SK-MEL-5 (cell line): ENCODE data around the gene TET1. TPM values are rescaled to one million over a fixed set of nuclear protein-coding genes. Genes with fewer than 3 reads are reported as not detected.
"Not testable (repeated sequence)": the region's sequence is repeated elsewhere in the genome, so short reads cannot be mapped to it uniquely, and the experiment has no call there.

ENCODE experiments used
- DNase-seq: peaks from one replicate; pipeline ENCODE4 v3.0.0-alpha.2; 2016; ENCODE audit warnings: low read depth, low spot score
- in situ Hi-C: cut with HindIII; loops from 2 replicates; pipeline ENCODE4 v1.10.0; 2016; ENCODE audit warnings: low sequenced_read_pairs, high pct_unique_total_duplicates, low pct_unique_long_range_greater_than_20kb
- total RNA-seq: library from RNA; depleted of rRNA; stranded (reverse); fragments of >200 nt; shearing (Covaris generic); gene quantifications from 2 replicates; pipeline ENCODE4 v1.2.3, GENCODE V29; 2014

The TET1 gene
- total RNA-seq, 1 experiment from 2014 or later, result 2.9 TPM

DNA sequence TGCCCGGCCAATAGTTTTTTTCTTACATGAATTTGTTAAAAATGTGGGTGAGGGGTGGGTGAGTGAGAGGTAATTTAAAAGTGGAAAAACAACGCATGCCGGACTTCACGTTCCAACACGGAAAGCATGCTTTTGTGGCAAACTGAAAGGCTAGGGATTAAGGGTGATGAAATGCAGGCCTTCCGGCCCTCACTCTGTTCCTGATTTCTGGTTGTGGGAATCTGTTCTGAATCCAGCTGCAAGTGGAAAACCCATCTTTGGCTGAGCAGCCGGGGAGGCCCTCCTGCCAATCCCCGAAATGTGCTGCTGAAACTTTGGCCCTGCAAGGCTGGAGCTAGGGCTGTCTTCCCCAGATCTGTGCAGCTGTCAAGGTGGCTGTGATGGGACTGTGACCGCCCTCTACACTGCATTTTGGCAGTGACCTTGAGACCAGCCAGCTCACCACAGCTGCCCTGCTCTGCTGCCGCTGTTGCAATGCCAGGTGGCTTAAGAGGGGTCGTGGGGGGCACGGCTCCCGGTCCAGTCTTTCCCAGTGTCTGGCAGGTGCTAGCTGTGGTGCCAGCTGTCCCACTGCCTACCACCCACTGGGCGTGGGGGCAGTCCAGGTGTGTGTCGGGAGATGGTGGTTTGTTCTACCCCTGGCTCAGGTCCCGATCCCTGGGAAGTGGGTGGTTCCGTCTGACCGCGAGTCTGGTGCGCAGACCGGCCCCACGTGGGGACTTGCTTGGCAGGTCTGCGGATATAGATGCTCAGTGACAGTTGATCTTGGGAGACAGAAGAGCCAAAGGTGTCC lies 39.0 kb downstream of the TET1 start:
- no peak for DNase-seq
- in situ Hi-C loops, result no loop called here

DNA sequence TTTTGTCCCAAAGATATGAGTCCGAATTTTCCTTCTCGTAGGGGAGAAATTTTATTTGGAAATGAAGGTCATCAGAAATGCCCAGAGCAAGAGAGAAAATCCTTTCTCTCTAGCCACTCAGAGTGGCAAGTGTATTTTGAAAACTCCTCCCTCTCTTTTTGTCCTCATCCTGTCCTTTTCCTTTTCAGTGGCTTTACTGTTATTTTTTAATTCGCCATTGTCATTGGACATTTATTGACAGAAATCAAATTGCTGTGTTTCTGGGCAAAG lies 39.6 kb downstream of the TET1 start:
- in situ Hi-C loops, result no loop called here
- no peak for DNase-seq

DNA sequence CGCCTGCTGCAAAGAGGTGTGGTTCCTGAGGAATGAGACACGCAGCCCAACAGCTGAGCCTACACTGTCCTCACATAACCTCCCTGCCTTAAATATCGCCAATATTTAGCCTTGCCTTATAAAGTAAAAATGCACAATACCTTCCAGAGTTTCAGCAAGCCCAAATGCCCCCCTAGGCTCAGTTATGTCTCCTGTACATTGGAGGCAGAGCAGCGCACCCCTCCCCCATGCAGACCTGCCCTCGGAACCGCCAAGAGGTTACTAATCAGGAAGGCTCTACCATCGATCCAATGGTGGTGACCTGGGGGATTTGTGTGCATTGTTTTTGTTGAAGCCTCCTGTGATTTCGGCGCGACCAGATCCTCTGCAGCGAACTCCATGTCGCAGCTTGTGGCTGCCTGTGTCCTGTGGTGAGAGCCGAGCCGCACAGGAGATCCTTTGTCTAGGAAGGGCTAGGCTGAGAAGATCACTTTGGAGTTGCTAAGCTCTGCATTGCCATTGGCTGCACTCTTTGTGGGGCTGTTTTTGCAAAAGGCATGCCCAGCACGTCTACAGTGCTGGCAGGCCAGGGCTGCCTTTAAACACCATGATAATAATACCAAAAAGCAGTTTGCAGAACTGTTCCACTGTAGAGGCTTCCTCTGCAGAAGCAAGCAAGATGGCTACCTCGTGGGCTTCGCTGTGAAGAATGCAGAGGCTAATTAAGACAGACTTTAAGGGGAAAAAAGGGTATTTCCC lies 40.1 kb downstream of the TET1 start:
- in situ Hi-C loops, result no loop called here
- peak; percentile 95 for DNase-seq

DNA sequence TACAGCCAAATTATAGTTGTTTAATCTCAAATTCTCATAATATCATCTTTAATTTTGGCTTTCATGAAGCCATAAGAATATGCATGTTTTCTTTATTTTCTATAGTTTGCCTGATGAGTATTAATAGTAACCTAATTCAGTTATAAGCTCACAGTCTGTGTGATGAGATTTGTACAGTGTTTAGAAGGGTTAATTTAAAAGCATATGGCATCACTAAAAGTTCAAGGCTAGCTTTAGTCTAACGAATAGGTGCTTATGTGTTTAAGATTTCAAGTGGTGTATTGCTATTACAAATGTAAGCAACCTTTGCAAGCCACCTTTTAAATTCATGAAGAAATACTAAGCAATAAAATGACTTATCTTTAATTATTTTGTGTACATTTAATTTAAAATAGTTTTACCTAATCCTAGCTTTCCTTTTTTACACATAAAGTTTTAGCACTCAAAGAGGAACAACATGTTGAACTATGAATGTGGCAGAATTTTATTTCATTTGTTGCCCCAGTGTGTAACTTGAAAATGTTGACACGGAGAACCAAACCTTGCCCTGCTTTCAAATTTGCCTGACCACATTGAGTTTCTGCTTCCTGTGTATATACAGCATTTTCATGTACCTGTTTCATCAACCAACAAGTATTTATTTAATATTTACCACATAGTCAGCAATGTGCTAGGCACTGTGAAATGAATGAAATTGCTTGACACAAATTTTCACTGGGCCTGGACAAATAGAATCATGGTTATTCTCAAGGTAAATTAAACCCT lies 41.5 kb downstream of the TET1 start:
- DNase-seq, result no peak
- in situ Hi-C loops, result no loop called here

DNA sequence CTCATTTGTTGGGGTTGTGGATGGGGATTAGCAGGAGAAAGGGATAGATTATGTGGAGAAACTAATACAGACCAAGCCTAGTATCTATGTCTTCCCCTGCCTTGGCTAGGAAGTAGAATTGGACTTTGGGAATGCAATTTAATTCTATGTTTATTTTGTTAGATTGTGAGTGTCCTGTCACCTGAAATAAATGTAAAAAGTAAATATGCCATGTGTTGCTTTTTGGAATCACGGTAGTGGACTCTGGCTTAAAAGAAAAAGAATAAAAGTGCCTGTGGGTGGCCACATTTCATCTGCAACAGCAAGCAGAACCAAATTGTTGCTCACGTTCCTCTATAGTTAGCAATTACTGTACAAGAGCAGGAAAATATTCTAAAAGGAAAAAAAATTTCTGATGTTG lies 42.3 kb downstream of the TET1 start:
- in situ Hi-C loops, result no loop called here

DNA sequence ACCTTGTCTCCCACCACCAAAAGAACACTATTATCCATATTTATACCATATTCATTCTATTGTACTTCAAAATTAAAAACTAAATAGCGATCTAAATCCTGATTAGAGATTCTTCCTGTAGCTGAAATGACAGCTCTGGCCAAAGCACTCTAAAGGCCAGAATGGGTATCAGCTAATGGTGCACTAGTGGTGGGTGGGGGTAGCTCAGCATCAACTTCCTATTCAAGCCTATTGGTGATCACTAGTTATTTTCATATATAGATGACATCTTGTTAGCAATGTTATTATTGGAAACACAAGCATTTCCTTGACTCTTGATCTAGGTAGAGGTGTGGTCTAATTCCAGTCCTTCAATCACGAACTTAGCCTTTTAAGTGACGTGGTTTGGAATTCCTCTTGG lies 43.6 kb downstream of the TET1 start:
- DNase-seq, result no peak
- in situ Hi-C loops, result no loop called here

More for the DNA sequence above, 42.3 kb downstream of the TET1 start:
- DNase-seq, result no peak

DNA sequence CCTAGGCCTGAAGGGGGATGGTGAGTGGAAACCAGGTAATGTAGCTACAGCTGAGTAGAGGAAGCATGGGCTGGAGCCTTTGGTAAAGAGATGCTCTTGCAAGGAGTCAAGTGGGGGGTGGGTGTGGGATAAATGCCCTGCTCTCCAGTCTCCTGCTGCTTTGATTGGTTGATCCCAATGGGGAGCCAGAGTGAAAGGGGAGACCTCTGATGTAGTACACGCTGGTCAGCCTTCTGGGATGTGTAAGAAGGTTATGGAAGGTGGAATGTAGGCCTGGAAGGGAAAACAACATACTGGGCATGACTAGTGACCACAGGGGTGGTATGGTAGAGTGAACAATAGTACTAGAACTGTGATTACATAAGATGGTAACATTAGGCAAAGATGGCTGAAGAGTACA lies 44.3 kb downstream of the TET1 start:
- in situ Hi-C loops, result no loop called here

DNA sequence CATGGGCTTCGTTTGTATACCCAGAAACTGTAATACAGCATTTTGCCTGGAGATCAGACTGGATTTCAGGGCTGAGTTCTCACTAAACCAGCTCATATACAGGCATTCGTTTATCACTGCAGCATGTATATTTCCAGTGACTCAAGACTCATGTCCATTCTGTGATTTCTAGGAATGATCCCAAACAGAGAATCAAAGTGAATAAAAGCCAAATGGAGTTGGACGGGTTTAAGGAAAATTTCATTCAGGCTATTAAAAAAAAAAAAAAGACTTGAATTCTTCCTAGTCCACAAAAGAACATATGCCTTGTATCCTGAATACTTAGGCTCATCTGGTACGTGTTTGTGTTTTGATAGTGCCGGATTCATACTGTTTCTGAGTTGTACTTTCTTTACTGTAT lies 46.8 kb downstream of the TET1 start:
- no peak for DNase-seq

More for the DNA sequence above, 44.3 kb downstream of the TET1 start:
- DNase-seq, result no peak

DNA sequence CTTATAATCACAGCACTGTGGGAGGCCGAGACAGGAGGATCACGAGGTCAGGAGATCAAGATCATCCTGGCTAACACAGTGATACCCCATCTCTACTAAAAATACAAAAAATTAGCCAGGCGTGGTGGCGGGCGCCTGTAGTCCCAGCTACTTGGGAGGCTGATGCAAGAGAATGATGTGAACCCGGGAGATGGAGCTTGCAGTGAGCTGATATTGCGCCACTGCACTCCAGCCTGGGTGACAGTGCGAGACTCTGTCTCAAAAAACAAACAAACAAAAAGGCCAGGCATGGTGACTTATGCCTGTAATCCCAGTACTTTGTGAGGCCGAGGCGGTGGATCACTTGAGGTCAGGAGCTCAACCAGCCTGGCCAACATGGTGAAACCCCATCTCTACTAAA lies 49.9 kb downstream of the TET1 start:
- DNase-seq, in situ Hi-C loops: not testable (repeated sequence)

More for the DNA sequence above, 46.8 kb downstream of the TET1 start:
- in situ Hi-C loops, result no loop called here

DNA sequence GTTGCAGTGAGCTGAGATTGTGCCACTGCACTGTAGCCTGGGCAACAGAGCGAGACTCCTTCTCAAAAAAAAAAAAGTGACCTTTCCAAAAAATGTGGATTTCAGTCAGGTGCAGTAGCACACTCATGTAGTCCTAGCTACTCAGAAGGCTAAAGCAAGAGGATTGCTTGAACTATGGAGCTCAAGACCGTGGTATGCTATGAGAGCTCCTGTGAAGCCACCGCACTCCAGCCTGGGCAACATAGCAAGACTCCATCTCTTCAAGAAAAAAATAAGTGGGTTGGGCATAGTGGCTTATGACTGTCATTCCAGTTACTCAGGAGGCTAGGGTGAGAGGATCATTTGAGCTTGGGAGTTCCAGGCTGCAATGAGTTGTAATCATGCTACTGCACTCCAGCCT lies 51.1 kb downstream of the TET1 start:
- in situ Hi-C loops, result no loop called here
- DNase-seq, result no peak

DNA sequence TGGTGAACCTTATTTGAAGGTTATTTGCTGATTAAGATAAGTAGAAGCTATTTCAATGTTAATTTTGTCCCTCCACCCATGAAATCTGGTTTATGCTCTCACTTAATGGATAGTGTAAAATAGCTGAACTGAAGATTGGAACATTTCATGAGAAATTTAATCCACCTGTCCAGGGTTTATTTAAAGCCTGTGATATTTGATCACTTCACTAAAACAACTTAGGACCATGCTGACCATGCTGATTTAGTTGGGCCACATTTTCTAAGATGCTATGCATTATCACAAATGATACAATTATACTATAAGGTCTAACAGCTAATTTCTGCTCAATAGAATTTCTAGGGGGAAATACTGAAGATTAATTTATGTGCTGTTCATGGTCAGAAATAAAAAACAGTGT lies 53.8 kb downstream of the TET1 start:
- in situ Hi-C loops, DNase-seq: not testable (repeated sequence)

DNA sequence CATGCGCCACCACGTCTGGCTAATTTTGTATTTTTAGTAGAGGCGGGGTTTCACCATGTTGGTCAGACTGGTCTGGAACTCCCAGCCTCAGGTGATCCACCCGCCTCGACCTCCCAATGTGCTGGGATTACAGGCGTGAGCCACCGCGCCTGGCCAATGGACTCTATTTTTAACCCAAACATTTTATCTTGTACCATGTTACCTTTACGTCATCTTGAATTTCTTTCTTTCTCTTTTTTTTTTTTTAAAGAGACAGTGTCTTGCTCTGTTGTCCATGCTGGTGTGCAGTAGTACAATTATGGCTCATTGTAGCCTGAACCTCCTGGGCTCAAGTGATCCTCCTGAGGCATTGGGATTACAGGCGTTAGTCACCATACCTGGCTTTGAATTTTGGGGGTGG lies 57.6 kb downstream of the TET1 start:
- in situ Hi-C loops, DNase-seq: not testable (repeated sequence)

DNA sequence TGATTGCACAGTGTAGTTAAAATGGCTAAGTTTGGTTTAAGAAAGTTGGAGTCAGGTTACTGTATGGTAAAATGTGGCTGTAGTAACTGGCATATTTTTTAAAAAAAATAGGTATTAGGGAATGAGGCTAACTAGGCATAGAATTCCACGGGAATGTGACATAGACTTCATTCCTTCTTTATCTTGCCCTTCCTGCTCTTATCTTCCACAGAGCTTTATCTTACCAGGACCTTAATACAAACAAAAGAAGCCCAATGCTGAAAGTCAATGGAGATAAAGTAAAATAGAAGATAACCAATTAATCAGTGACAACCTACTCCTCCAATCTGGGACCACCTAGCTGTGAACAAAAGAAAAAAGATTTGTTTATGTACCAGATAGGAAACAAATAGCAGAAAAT lies 58.1 kb downstream of the TET1 start:
- no peak for DNase-seq
- in situ Hi-C loops, result no loop called here

DNA sequence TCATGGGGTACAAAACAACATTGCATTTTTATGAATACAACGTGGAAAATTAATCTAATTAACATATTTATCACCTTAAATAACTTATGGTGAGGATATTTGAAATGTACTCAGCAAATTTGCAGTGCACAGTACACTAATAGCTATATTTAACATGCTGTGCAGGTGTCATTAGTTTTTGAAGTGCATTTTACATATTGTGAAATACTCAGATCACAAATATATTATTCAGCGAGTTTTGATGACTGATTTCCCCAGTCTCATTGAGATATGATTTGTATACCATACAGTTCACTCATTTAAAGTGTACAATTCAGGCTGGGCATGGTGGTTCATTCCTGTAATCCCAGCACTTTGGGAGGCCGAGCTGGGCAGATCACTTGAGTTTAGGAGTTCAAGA lies 59.5 kb downstream of the TET1 start:
- DNase-seq, result no peak
- in situ Hi-C loops, result no loop called here

DNA sequence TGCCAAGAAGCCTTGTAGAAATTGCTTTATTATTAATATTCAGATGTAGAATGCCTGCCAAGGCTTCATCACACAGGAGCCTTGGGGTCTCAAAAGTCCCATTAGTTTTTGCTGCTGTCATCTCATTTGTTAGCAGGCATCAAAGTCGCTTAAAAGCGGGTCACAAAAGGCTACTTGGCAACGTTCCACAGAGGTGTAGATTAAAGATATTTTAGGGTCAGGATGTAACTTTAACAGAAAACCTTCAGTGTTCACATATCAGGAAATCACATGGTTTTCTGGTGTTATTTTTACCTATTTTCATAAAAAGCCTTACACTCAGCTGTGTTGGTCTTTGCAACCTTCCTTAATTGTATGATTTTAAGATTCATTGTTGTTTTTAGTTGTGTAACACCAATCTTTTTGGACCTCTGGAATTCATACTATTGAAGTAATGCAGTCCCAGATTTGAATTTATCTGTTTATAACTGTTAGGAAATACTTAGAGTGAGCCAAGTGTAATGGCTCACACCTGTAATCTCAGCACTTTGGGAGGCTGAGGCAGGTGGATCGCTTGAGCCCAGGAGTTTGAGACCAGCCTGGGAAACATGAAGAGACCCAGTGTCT lies 65.3 kb downstream of the TET1 start:
- no peak for DNase-seq
- in situ Hi-C loops, result no loop called here

DNA sequence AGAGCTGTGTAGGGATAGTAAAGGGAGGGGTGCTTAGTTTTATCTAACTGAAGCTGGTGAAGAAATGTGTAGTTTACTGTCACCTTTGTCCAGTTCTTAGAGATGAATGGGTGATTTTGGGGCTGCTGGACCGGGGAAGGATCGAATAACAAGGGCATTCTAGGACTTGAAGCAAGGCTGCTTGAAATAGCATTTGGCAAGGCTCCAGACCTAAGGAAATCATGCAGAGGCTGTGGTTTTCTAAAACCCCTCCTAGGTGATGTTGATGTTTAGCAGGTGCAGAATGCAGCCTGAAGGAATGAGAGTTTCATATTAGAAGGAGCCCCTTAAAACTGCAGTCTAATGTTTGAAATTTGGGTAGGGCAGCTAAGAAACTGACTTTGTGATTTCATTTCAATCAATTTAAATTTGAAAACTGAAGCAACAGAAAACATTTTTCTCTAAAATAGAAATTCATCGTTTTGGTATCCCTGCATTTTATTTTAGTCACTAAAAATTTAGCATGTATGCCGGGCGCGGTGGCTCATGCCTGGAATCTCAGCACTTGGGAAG lies 68.5 kb downstream of the TET1 start:
- in situ Hi-C loops, result no loop called here
- DNase-seq, result no peak

DNA sequence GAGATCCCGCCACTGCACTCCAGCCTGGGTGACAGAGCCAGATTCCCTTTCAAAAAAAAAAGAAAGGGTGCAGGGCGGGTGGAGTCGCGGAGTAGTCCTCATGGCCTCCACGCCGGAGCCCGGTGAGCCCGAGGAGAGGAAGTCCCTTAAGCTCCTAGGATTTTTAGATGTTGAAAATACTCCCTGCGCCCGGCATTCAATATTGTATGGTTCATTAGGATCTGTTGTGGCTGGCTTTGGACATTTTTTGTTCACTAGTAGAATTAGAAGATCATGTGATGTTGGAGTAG lies 72.1 kb downstream of the TET1 start:
- in situ Hi-C loops, DNase-seq: not testable (repeated sequence)

DNA sequence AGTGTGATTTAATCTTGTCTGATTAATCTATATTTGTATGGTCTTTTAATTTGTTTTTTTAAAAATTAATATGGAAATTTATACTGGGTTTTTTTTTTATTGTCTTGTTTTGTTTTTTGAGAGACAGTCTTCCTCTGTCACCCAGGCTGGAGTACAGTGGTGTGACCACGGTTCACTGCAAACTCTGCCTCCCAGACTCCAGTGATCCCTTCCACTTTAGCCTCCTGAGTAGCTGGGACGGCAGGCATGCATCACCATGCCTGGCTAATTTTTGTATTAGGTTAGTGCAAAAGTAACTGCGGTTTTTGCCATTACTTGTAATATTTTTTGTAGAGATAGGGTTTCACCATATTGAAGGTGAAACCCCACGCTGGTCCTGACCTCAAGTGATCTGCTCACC lies 73.1 kb downstream of the TET1 start:
- DNase-seq, result no peak
- in situ Hi-C loops, result no loop called here
